IMR-90 (cell line): ENCODE measurements around the gene PIGH. TPM values are rescaled to one million over a fixed set of nuclear protein-coding genes. Genes with fewer than 3 reads are reported as not detected.

Source experiments
- ATAC-seq: fragments of 200-7000 bp; cut with Tn5 transposase; 2 replicates; pipeline ENCODE4 v1.9.1; 2020; ENCODE audit warnings: low read depth, mild to moderate bottlenecking, moderate library complexity
- BruUV-seq: library from RNA; stranded (reverse); fragments of 400-500 nt; replicated peaks from 2 replicates; lab custom pipeline; 2021; lab: Mats Ljungman, UMichigan
- CTCF ChIA-PET: fragments of 300-600 bp; formaldehyde crosslinking; extraction: SDS; loops from one replicate; lab custom pipeline; 2021; ENCODE audit warnings: antibody characterized with exemption; lab: Yijun Ruan, JAX
- POLR2A ChIA-PET: fragments of 300-600 bp; sonication (Branson Sonifier 250); formaldehyde crosslinking; loops from one replicate; lab custom pipeline; 2022; ENCODE audit warnings: antibody characterized with exemption; ENCODE audit not compliant: unreplicated experiment; lab: Charles Lee
- DNase-seq: peaks from one replicate; pipeline ENCODE4 v3.0.0; 2013
- H2AFZ ChIP-seq: replicated peaks from 2 replicates; pipeline ENCODE3; 2013; ENCODE audit warnings: low read length, mild to moderate bottlenecking; ENCODE audit not compliant: poor library complexity
- H2AK5ac ChIP-seq: 2 replicates; pipeline ENCODE4 v1.6.1; 2013; ENCODE audit warnings: low read depth, low read length, inconsistent platforms
- H2AK9ac ChIP-seq: replicated peaks from 2 replicates; pipeline ENCODE3; 2013; ENCODE audit warnings: mild to moderate bottlenecking, low read depth, low read length, moderate library complexity; ENCODE audit not compliant: poor library complexity
- H2BK120ac ChIP-seq: 2 replicates; pipeline ENCODE4 v1.6.1; 2013; ENCODE audit warnings: low read depth, low read length, inconsistent platforms
- H2BK15ac ChIP-seq: 3 replicates; pipeline ENCODE4 v1.6.1; 2013; ENCODE audit warnings: low read depth, low read length, inconsistent platforms
- H2BK20ac ChIP-seq: 2 replicates; pipeline ENCODE4 v1.6.1; 2013; ENCODE audit warnings: low read depth, mild to moderate bottlenecking, inconsistent platforms, low read length, moderate library complexity
- H2BK5ac ChIP-seq: 2 replicates; pipeline ENCODE4 v1.6.1; 2013; ENCODE audit warnings: mild to moderate bottlenecking, low read depth, low read length, inconsistent platforms; ENCODE audit not compliant: poor library complexity, severe bottlenecking
- H3K14ac ChIP-seq: replicated peaks from 2 replicates; pipeline ENCODE4 v1.6.1; 2013; ENCODE audit warnings: low read depth, low read length, inconsistent platforms
- H3K18ac ChIP-seq: 2 replicates; pipeline ENCODE4 v1.6.1; 2013; ENCODE audit warnings: low read depth, low read length, control low read depth
- H3K23ac ChIP-seq: 2 replicates; pipeline ENCODE4 v1.6.1; 2013; ENCODE audit warnings: low read depth, low read length, inconsistent platforms
- H3K27ac ChIP-seq: 2 replicates; pipeline ENCODE4 v1.5.1; 2013; ENCODE audit warnings: mild to moderate bottlenecking, control low read depth, low read length; ENCODE audit not compliant: insufficient read depth
- H3K27me3 ChIP-seq: 2 replicates; pipeline ENCODE4 v1.6.1; 2013; ENCODE audit warnings: low read length; ENCODE audit not compliant: control insufficient read depth, insufficient read depth
- H3K36me3 ChIP-seq: 2 replicates; pipeline ENCODE4 v1.6.1; 2013; ENCODE audit warnings: low read length, mixed read lengths; ENCODE audit not compliant: control insufficient read depth, insufficient read depth
- H3K4ac ChIP-seq: 2 replicates; pipeline ENCODE4 v1.6.1; 2013; ENCODE audit warnings: low read depth, low read length, inconsistent platforms
- H3K4me1 ChIP-seq: 2 replicates; pipeline ENCODE4 v1.6.1; 2013; ENCODE audit warnings: low read length, mixed read lengths; ENCODE audit not compliant: control insufficient read depth, insufficient read depth
- H3K4me2 ChIP-seq: 2 replicates; pipeline ENCODE4 v1.6.1; 2013; ENCODE audit warnings: low read depth, mild to moderate bottlenecking, control low read depth, low read length, moderate library complexity
- H3K4me3 ChIP-seq: 2 replicates; pipeline ENCODE4 v1.5.1; 2013; ENCODE audit warnings: low read depth, mild to moderate bottlenecking, control low read depth, low read length, moderate library complexity; ENCODE audit not compliant: insufficient read depth
- H3K56ac ChIP-seq: 2 replicates; pipeline ENCODE4 v1.6.1; 2013; ENCODE audit warnings: low read length, inconsistent platforms; ENCODE audit not compliant: insufficient read depth; ENCODE audit errors: extremely low read depth
- H3K79me1 ChIP-seq, 2 experiments: 2 replicates each; pipeline ENCODE4 v1.6.1; 2013; ENCODE audit warnings: low read length in 2 of 2, inconsistent platforms in 1 of 2, low read depth in 1 of 2
- H3K9ac ChIP-seq: 2 replicates; pipeline ENCODE4 v1.6.1; 2013; ENCODE audit warnings: low read depth, low read length, control low read depth
- H3K9me1 ChIP-seq: 2 replicates; pipeline ENCODE4 v1.6.1; 2013; ENCODE audit warnings: low read length, inconsistent platforms; ENCODE audit not compliant: insufficient read depth
- H3K9me3 ChIP-seq: 2 replicates; pipeline ENCODE4 v1.6.1; 2013; ENCODE audit warnings: low read length; ENCODE audit not compliant: control insufficient read depth, insufficient read depth
- H4K20me1 ChIP-seq: 2 replicates; pipeline ENCODE4 v1.6.1; 2013; ENCODE audit warnings: low read length, inconsistent platforms; ENCODE audit not compliant: insufficient read depth
- H4K5ac ChIP-seq: 2 replicates; pipeline ENCODE4 v1.6.1; 2013; ENCODE audit warnings: mild to moderate bottlenecking, low read depth, low read length, control low read depth
- H4K8ac ChIP-seq, 2 experiments: 2 replicates each; pipeline ENCODE4 v1.6.1; 2013; ENCODE audit warnings: low read depth in 2 of 2, low read length in 2 of 2, control low read depth in 1 of 2, inconsistent platforms in 1 of 2
- H4K91ac ChIP-seq: 2 replicates; pipeline ENCODE4 v1.6.1; 2013; ENCODE audit warnings: low read depth, low read length, inconsistent platforms; ENCODE audit not compliant: insufficient read depth
- CEBPB ChIP-seq: IDR thresholded peaks from 2 replicates; pipeline ENCODE4 v1.6.1; 2012; ENCODE audit warnings: low read depth, low read length, improper control_type of control experiment
- CHD1 ChIP-seq: IDR thresholded peaks from 2 replicates; pipeline ENCODE4 v1.6.1; 2012; ENCODE audit warnings: low read depth, low read length, improper control_type of control experiment
- POLR2A ChIP-seq: IDR thresholded peaks from 2 replicates; pipeline ENCODE4 v1.6.1; 2012; ENCODE audit warnings: mild to moderate bottlenecking, low read depth, low read length
- SMC3 ChIP-seq: fragments of 150-350 bp; IDR thresholded peaks from 2 replicates; pipeline ENCODE4 v1.6.1; 2016; ENCODE audit warnings: low read depth, mild to moderate bottlenecking, antibody characterized with exemption, low read length, moderate library complexity
- WGBS, 2 experiments: methylation state at CpG; one replicate each; pipeline versions ENCODE4 v1.1.5 to v1.1.7; 2013; ENCODE audit warnings: missing lambda C conversion rate in 2 of 2; ENCODE audit not compliant: insufficient read length in 1 of 2; ENCODE audit errors: extremely low coverage in 2 of 2; 5-methylcytosine and 5-hydroxymethylcytosine counted together
- dilution Hi-C: fragments of 300-500 bp; cut with HindIII; formaldehyde crosslinking; loops from one replicate; pipeline ENCODE4 v1.14.3; 2018; ENCODE audit warnings: low sequenced_read_pairs; ENCODE audit not compliant: unreplicated experiment
- in situ Hi-C: fragments of 300-500 bp; cut with MboI; formaldehyde crosslinking; loops from 3 replicates; pipeline ENCODE4 v1.14.3; 2019; ENCODE audit warnings: low sequenced_read_pairs, inconsistent platforms, mixed read lengths
- intact Hi-C: fragments of 100-400 bp; cut with micrococcal nuclease; formaldehyde crosslinking; loops from 2 replicates; pipeline ENCODE4 v1.10.0; 2022
- polyA plus RNA-seq, 3 experiments: library from polyadenylated mRNA; depleted of rRNA; stranded (reverse); fragments of >200 nt; gene quantifications; 2 replicates each; pipeline ENCODE4 v1.2.3, GENCODE V29; 2012; ENCODE audit warnings: low replicate concordance in 1 of 3
- total RNA-seq: library from RNA; depleted of rRNA; stranded (reverse); fragments of >200 nt; gene quantifications from 2 replicates; pipeline ENCODE4 v1.2.3, GENCODE V29; 2012

The PIGH gene
- total and polyA plus RNA-seq, 2 of the 4 experiments (the other 2 are of a cell fraction), result 7.9 to 13.5 TPM

DNA sequence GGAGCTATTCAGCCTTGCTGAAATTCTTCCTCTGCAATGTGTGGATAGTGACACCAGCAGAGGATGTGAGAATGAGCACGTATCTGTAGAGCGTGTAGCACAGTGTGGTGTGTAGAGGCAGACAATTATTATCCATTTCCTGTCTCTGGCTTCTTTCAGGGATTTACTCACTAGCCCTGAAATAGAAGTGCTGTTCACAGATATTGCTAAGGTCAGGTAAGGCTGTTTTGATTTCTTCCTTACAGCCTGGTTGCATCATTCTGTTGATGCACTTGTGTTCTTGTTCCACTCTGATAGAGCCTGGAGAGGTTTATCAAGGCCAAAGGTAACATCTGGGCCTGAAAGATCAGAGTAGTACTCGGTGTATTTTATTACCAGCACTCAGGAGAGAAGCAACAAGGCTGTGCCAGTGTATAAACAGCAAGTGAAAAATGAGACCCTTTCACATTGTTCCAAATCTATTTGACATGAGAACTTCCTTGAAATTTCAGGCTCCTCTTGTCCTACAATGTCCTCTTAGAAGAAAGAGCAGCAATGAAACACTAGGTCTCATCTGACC, 36.4 kb upstream of the PIGH start:
- Histone ChIP-seq H3K4me1 (no peaks in the 10 kb centered on the region), H3K23ac (no peak overlapping the region), H3K27me3 (no peaks in the 10 kb centered on the region), H3K4ac (no peak overlapping the region), H3K56ac (no peak overlapping the region), H2BK120ac (no peak overlapping the region), H3K4me3 (no peak overlapping the region), H3K9me1 (no peaks in the 10 kb centered on the region), H4K20me1 (no peaks in the 10 kb centered on the region), H4K8ac (no peak overlapping the region), H3K36me3 (no peaks in the 10 kb centered on the region), H2AK9ac (no peak overlapping the region), H2BK20ac (no peak overlapping the region), H3K14ac (no peak overlapping the region), H2BK5ac (no peak overlapping the region), H2AFZ (no peak overlapping the region), H2BK15ac (no peak overlapping the region), H3K27ac (no peak overlapping the region), H3K9ac (no peak overlapping the region), H3K18ac (no peak overlapping the region), H4K5ac (no peak overlapping the region), H3K79me1 (no peaks in the 10 kb centered on the region), H3K4me2 (no peak overlapping the region), H4K91ac (no peak overlapping the region), H2AK5ac (no peak overlapping the region), H3K9me3 (no peaks in the 10 kb centered on the region)
- in situ Hi-C loops (no loop called here), dilution Hi-C loops (no loop called here), intact Hi-C loops (no loop called here)
- POLR2A ChIA-PET, result no interaction called here
- ATAC-seq (no peak), DNase-seq (peak; percentile 19)
- CTCF ChIA-PET, result no interaction called here
- no TSS peak for BruUV-seq
- no peak for TF ChIP-seq POLR2A
- TF ChIP-seq CHD1, result no peak
- no peak for TF ChIP-seq SMC3
- TF ChIP-seq CEBPB, result peak; percentile 57; the same call in 1 of the 2 replicates
- 80% methylated on average over 1 of the region's 3 CpGs; no CpG with 5 or more reads in 1 of the 2 experiments for WGBS, 2 experiments
